Loucy (cell line): ENCODE measurements around the gene CLNS1A.

Experiments used
- H2AFZ ChIP-seq: fragments of 200-600 bp; sonication (generic); 2 replicates; pipeline ENCODE4 v1.6.0; 2016; ENCODE audit warnings: antibody characterized with exemption, mild to moderate bottlenecking, low read length, moderate library complexity
- H3F3A ChIP-seq: fragments of 200-600 bp; 2 replicates; pipeline ENCODE4 v1.6.0; 2016; ENCODE audit warnings: antibody characterized with exemption, low read depth, mild to moderate bottlenecking
- H3K27me3 ChIP-seq: fragments of 200-600 bp; sonication (generic); 2 replicates; pipeline ENCODE4 v1.6.1; 2014; ENCODE audit warnings: low read length, mild to moderate bottlenecking; ENCODE audit not compliant: insufficient read depth, poor library complexity, severe bottlenecking
- H3K36me3 ChIP-seq: fragments of 200-600 bp; sonication (generic); 2 replicates; pipeline ENCODE4 v1.6.1; 2016; ENCODE audit warnings: low read length; ENCODE audit not compliant: insufficient read depth
- H3K4me1 ChIP-seq: fragments of 200-600 bp; sonication (generic); 2 replicates; pipeline ENCODE4 v1.5.1; 2014; ENCODE audit warnings: low read length, mild to moderate bottlenecking; ENCODE audit not compliant: insufficient read depth, poor library complexity, severe bottlenecking
- H3K4me2 ChIP-seq: fragments of 200-600 bp; sonication (generic); 2 replicates; pipeline ENCODE4 v1.6.0; 2014; ENCODE audit warnings: antibody characterized with exemption, low read length, low read depth, mild to moderate bottlenecking; ENCODE audit not compliant: poor library complexity, severe bottlenecking
- H3K4me3 ChIP-seq: fragments of 200-600 bp; sonication (generic); 2 replicates; pipeline ENCODE4 v1.5.1; 2014; ENCODE audit warnings: low read length, mild to moderate bottlenecking, mixed read lengths; ENCODE audit not compliant: poor library complexity, severe bottlenecking
- H3K79me2 ChIP-seq: fragments of 200-600 bp; sonication (generic); 2 replicates; pipeline ENCODE4 v1.6.1; 2014; ENCODE audit warnings: low read length; ENCODE audit not compliant: insufficient read depth
- H3K9ac ChIP-seq: fragments of 200-600 bp; sonication (generic); 2 replicates; pipeline ENCODE4 v1.6.0; 2014; ENCODE audit warnings: mild to moderate bottlenecking, low read depth, low read length, moderate library complexity; ENCODE audit not compliant: poor library complexity, severe bottlenecking
- H3K9me2 ChIP-seq: fragments of 200-600 bp; sonication (generic); replicated peaks from 2 replicates; pipeline ENCODE4 v1.6.1; 2016; ENCODE audit warnings: low read depth, low read length, mixed read lengths
- H3K9me3 ChIP-seq: fragments of 200-600 bp; sonication (generic); 2 replicates; pipeline ENCODE4 v1.6.1; 2014; ENCODE audit warnings: mild to moderate bottlenecking, antibody characterized with exemption, low read length, low read depth; ENCODE audit not compliant: insufficient read depth
- H4K20me1 ChIP-seq: fragments of 200-600 bp; sonication (generic); 2 replicates; pipeline ENCODE4 v1.6.0; 2014; ENCODE audit warnings: antibody characterized with exemption, low read length, mild to moderate bottlenecking; ENCODE audit not compliant: insufficient read depth, poor library complexity, severe bottlenecking
- CTCF ChIP-seq: fragments of 200-600 bp; sonication (generic); conservative IDR thresholded peaks from 2 replicates; pipeline ENCODE4 v1.5.1; 2014; ENCODE audit warnings: mild to moderate bottlenecking, antibody characterized with exemption, low read length
- EZH2phosphoT487 ChIP-seq: fragments of 200-600 bp; IDR thresholded peaks from 2 replicates; pipeline ENCODE4 v1.6.1; 2018; ENCODE audit warnings: antibody characterized with exemption, mild to moderate bottlenecking, moderate library complexity, borderline replicate concordance

Gene CLNS1A

GRCh38 chr11:77665240-77665965, 27.8 kb upstream of the CLNS1A start:
- TF ChIP-seq EZH2phosphoT487 (no peak), CTCF (no peak)
- Histone ChIP-seq H3K9ac (no peak overlapping the region), H3K4me1 (no peaks in the 10 kb centered on the region), H3K27me3 (no peaks in the 10 kb centered on the region), H3F3A (no peaks in the 10 kb centered on the region), H3K36me3 (peaks cover 41% of the 10 kb centered on the region; the same call in 1 of the 2 replicates), H3K9me2 (no peaks in the 10 kb centered on the region), H3K79me2 (no peaks in the 10 kb centered on the region), H3K4me2 (no peak overlapping the region), H4K20me1 (no peaks in the 10 kb centered on the region), H2AFZ (no peak overlapping the region), H3K4me3 (no peak overlapping the region), H3K9me3 (no peaks in the 10 kb centered on the region)

GRCh38 chr11:77661670-77662069, 24.1 kb upstream of the CLNS1A start:
- no peaks in the 10 kb centered on the region for H4K20me1 ChIP-seq
- no peaks in the 10 kb centered on the region for H3F3A ChIP-seq
- H3K9ac ChIP-seq, result no peak overlapping the region
- no peaks in the 10 kb centered on the region for H3K27me3 ChIP-seq
- H2AFZ ChIP-seq, result no peak overlapping the region
- H3K4me3 ChIP-seq, result no peak overlapping the region
- no peaks in the 10 kb centered on the region for H3K9me2 ChIP-seq
- TF ChIP-seq EZH2phosphoT487 (no peak), CTCF (no peak)
- H3K4me2 ChIP-seq, result no peak overlapping the region
- H3K36me3 ChIP-seq, result peaks cover 17% of the 10 kb centered on the region; the same call in 1 of the 2 replicates
- H3K9me3 ChIP-seq, result no peaks in the 10 kb centered on the region
- no peaks in the 10 kb centered on the region for H3K4me1 ChIP-seq
- no peaks in the 10 kb centered on the region for H3K79me2 ChIP-seq

GRCh38 chr11:77660947-77661346, 23.4 kb upstream of the CLNS1A start:
- H3K4me1 ChIP-seq, result no peaks in the 10 kb centered on the region
- no peaks in the 10 kb centered on the region for H3K79me2 ChIP-seq
- no peaks in the 10 kb centered on the region for H3K27me3 ChIP-seq
- no peak overlapping the region for H3K4me2 ChIP-seq
- no peaks in the 10 kb centered on the region for H3K9me3 ChIP-seq
- H4K20me1 ChIP-seq, result no peaks in the 10 kb centered on the region
- no peak overlapping the region for H2AFZ ChIP-seq
- peaks cover 13% of the 10 kb centered on the region; the same call in 1 of the 2 replicates for H3K36me3 ChIP-seq
- H3K9me2 ChIP-seq, result no peaks in the 10 kb centered on the region
- TF ChIP-seq CTCF (no peak), EZH2phosphoT487 (no peak)
- H3F3A ChIP-seq, result no peaks in the 10 kb centered on the region
- no peak overlapping the region for H3K9ac ChIP-seq
- H3K4me3 ChIP-seq, result no peak overlapping the region
